DND-41 (cell line): ENCODE results near the gene COL6A2.

Experiments
- CTCF ChIP-seq: IDR thresholded peaks from 2 replicates; pipeline ENCODE4 v1.5.1; 2012; ENCODE audit warnings: borderline replicate concordance, low read length, moderate library complexity, mild to moderate bottlenecking; ENCODE audit not compliant: poor library complexity, severe bottlenecking; ENCODE audit errors: extremely low read depth
- EZH2 ChIP-seq: IDR thresholded peaks from 3 replicates; pipeline ENCODE4 v1.6.1; 2012; ENCODE audit warnings: borderline replicate concordance, low read depth, mild to moderate bottlenecking, moderate library complexity, low read length, inconsistent platforms; ENCODE audit not compliant: severe bottlenecking

- no peak for TF ChIP-seq CTCF
- TF ChIP-seq EZH2, result no peak
Measured at GRCh38 chr21:46081862-46082712, 15.8 kb upstream of the COL6A2 start.
